H9 (cell line): Measurements from ENCODE around the gene LRCH1. TPM values are rescaled to one million over a fixed set of nuclear protein-coding genes. Genes with fewer than 3 reads are reported as not detected.

Experiments used
- DNase-seq: peaks from one replicate; pipeline ENCODE4 v3.0.0-alpha.2; 2017
- H2AFZ ChIP-seq: one replicate; pipeline ENCODE4 v1.6.1; 2013; ENCODE audit warnings: mild to moderate bottlenecking, low read length, control low read depth, moderate library complexity
- H2AK5ac ChIP-seq: 2 replicates; pipeline ENCODE4 v1.6.1; 2013; ENCODE audit warnings: low read length, control low read depth, mixed read lengths; ENCODE audit not compliant: insufficient read length
- H2BK120ac ChIP-seq: one replicate; pipeline ENCODE4 v1.6.1; 2013; ENCODE audit warnings: low read depth, mild to moderate bottlenecking, low read length, control low read depth, inconsistent platforms; ENCODE audit not compliant: poor library complexity, severe bottlenecking
- H2BK12ac ChIP-seq: 2 replicates; pipeline ENCODE4 v1.6.1; 2013; ENCODE audit warnings: low read length, control low read depth, mixed read lengths, low read depth; ENCODE audit not compliant: insufficient read length
- H2BK15ac ChIP-seq: 2 replicates; pipeline ENCODE4 v1.6.1; 2013; ENCODE audit warnings: low read depth, low read length, control low read depth
- H2BK20ac ChIP-seq: one replicate; pipeline ENCODE4 v1.6.1; 2013; ENCODE audit warnings: low read depth, mild to moderate bottlenecking, low read length, control low read depth, inconsistent platforms; ENCODE audit not compliant: poor library complexity, severe bottlenecking
- H2BK5ac ChIP-seq: 2 replicates; pipeline ENCODE4 v1.6.1; 2013; ENCODE audit warnings: low read length, control low read depth, mixed read lengths; ENCODE audit not compliant: insufficient read length
- H3K14ac ChIP-seq: 2 replicates; pipeline ENCODE4 v1.6.1; 2013; ENCODE audit warnings: low read length, control low read depth; ENCODE audit not compliant: insufficient read depth
- H3K18ac ChIP-seq: 2 replicates; pipeline ENCODE4 v1.6.1; 2013; ENCODE audit warnings: low read depth, mild to moderate bottlenecking, mixed read lengths, low read length, control low read depth; ENCODE audit not compliant: insufficient read length
- H3K23ac ChIP-seq: 2 replicates; pipeline ENCODE4 v1.6.1; 2013; ENCODE audit warnings: low read length, control low read depth, mixed read lengths, low read depth; ENCODE audit not compliant: insufficient read length
- H3K23me2 ChIP-seq: 2 replicates; pipeline ENCODE4 v1.6.1; 2013; ENCODE audit warnings: low read depth, mild to moderate bottlenecking, mixed read lengths, low read length, control low read depth; ENCODE audit not compliant: insufficient read length, poor library complexity, severe bottlenecking
- H3K27ac ChIP-seq: 2 replicates; pipeline ENCODE4 v1.5.1; 2013; ENCODE audit warnings: low read length, control low read depth, mixed read lengths, low read depth; ENCODE audit not compliant: insufficient read length
- H3K27me3 ChIP-seq: 2 replicates; pipeline ENCODE4 v1.6.1; 2013; ENCODE audit warnings: low read length, control low read depth, inconsistent platforms; ENCODE audit not compliant: insufficient read depth
- H3K4ac ChIP-seq: 2 replicates; pipeline ENCODE4 v1.6.1; 2013; ENCODE audit warnings: low read depth, mild to moderate bottlenecking, control low read depth, inconsistent platforms, low read length, moderate library complexity
- H3K4me1 ChIP-seq: 2 replicates; pipeline ENCODE4 v1.6.1; 2013; ENCODE audit warnings: low read length, control low read depth, inconsistent platforms; ENCODE audit not compliant: insufficient read depth
- H3K4me2 ChIP-seq: 2 replicates; pipeline ENCODE4 v1.6.1; 2013; ENCODE audit warnings: low read length, control low read depth, mixed read lengths; ENCODE audit not compliant: insufficient read length, insufficient read depth
- H3K56ac ChIP-seq: 2 replicates; pipeline ENCODE4 v1.6.1; 2013; ENCODE audit warnings: low read depth, mild to moderate bottlenecking, mixed read lengths, low read length, control low read depth; ENCODE audit not compliant: insufficient read length
- H3K79me1 ChIP-seq: 2 replicates; pipeline ENCODE4 v1.6.1; 2013; ENCODE audit warnings: low read depth, mild to moderate bottlenecking, moderate library complexity, low read length, control low read depth, inconsistent platforms; ENCODE audit not compliant: insufficient read depth, poor library complexity, severe bottlenecking
- H3K79me2 ChIP-seq: 2 replicates; pipeline ENCODE4 v1.6.1; 2013; ENCODE audit warnings: low read length, control low read depth, inconsistent platforms; ENCODE audit not compliant: insufficient read depth
- H3K9ac ChIP-seq: 2 replicates; pipeline ENCODE4 v1.6.1; 2013; ENCODE audit warnings: low read length, control low read depth, mixed read lengths; ENCODE audit not compliant: insufficient read length; ENCODE audit errors: extremely low read depth
- H3K9me3 ChIP-seq: one replicate; pipeline ENCODE4 v1.6.1; 2013; ENCODE audit warnings: low read depth, low read length, inconsistent platforms; ENCODE audit not compliant: control insufficient read depth
- H3T11ph ChIP-seq: one replicate; pipeline ENCODE4 v1.6.1; 2013; ENCODE audit warnings: mild to moderate bottlenecking, low read length, control low read depth, inconsistent platforms
- H4K20me1 ChIP-seq: one replicate; pipeline ENCODE4 v1.6.1; 2013; ENCODE audit not compliant: control insufficient read depth, insufficient read length, insufficient read depth
- H4K5ac ChIP-seq: 2 replicates; pipeline ENCODE4 v1.6.1; 2013; ENCODE audit warnings: low read depth, mild to moderate bottlenecking, mixed read lengths, low read length, control low read depth; ENCODE audit not compliant: insufficient read length
- H4K8ac ChIP-seq: replicated peaks from 2 replicates; pipeline ENCODE4 v1.6.1; 2013; ENCODE audit warnings: low read length, control low read depth, mixed read lengths, low read depth; ENCODE audit not compliant: insufficient read length
- H4K91ac ChIP-seq: 2 replicates; pipeline ENCODE4 v1.6.1; 2013; ENCODE audit warnings: low read depth, mild to moderate bottlenecking, moderate library complexity, mixed read lengths, low read length, control low read depth; ENCODE audit not compliant: insufficient read length
- H3K27ac Mint-ChIP-seq, 3 experiments: 2 replicates in 2 of 3; 3 replicates in 1 of 3; pipeline ENCODE4 v1.8.0; 2020 to 2021; ENCODE audit warnings: mixed read lengths in 3 of 3, mild to moderate bottlenecking in 1 of 3, moderate library complexity in 1 of 3
- H3K27me3 Mint-ChIP-seq: 2 replicates; pipeline ENCODE4 v1.8.0; 2021; ENCODE audit warnings: low read depth, mild to moderate bottlenecking, moderate library complexity, mixed read lengths
- H3K36me3 Mint-ChIP-seq, 3 experiments: 2 replicates in 2 of 3; 3 replicates in 1 of 3; pipeline ENCODE4 v1.8.0; 2020 to 2021; ENCODE audit warnings: low read depth in 3 of 3, mixed read lengths in 3 of 3; ENCODE audit not compliant: insufficient read depth in 1 of 3
- H3K4me1 Mint-ChIP-seq, 2 experiments: 2 replicates each; pipeline ENCODE4 v1.8.0; 2020; ENCODE audit warnings: mixed read lengths in 2 of 2
- H3K4me3 Mint-ChIP-seq, 2 experiments: 2 replicates in 1 of 2; 3 replicates in 1 of 2; pipeline ENCODE4 v1.8.0; 2020 to 2021; ENCODE audit warnings: mild to moderate bottlenecking in 2 of 2, mixed read lengths in 2 of 2, moderate library complexity in 1 of 2
- H3K9me3 Mint-ChIP-seq, 2 experiments: 2 replicates in 1 of 2; 3 replicates in 1 of 2; pipeline ENCODE4 v1.8.0; 2020; ENCODE audit warnings: mild to moderate bottlenecking in 2 of 2, mixed read lengths in 2 of 2, moderate library complexity in 1 of 2
- CTCF ChIP-seq: fragments of 200-600 bp; sonication (generic); conservative IDR thresholded peaks from 3 replicates; pipeline ENCODE4 v1.8.0; 2021; ENCODE audit warnings: antibody characterized with exemption, mild to moderate bottlenecking
- WGBS: extraction: QIAGEN DNeasy Blood & Tissue Kit; methylation state at CpG from one replicate; pipeline ENCODE4 v1.1.7; 2013; ENCODE audit warnings: missing lambda C conversion rate, low lambda C conversion rate, mixed read lengths; ENCODE audit not compliant: insufficient read length; ENCODE audit errors: extremely low coverage; 5-methylcytosine and 5-hydroxymethylcytosine counted together
- total RNA-seq: library from RNA; stranded (reverse); gene quantifications from 2 replicates; pipeline ENCODE4 v1.2.1, GENCODE V29; 2021

Gene LRCH1
- total RNA-seq, 1 experiment from 2014 or later, result 8.0 TPM

- H3K27me3 ChIP-seq, result no peaks in the 10 kb centered on the region
- H3K4ac ChIP-seq, result no peak overlapping the region
- no peak overlapping the region for H3K4me3 Mint-ChIP-seq
- H3K4me2 ChIP-seq, result no peak overlapping the region
- no peaks in the 10 kb centered on the region for H3K4me1 ChIP-seq
- no peaks in the 10 kb centered on the region for H3K9me3 Mint-ChIP-seq
- no peak overlapping the region for H3K23ac ChIP-seq
- peaks cover 10 to 62% (median 48%) of the 10 kb centered on the region in 3 experiments; a peak in 5 of 7 replicates for H3K36me3 Mint-ChIP-seq
- no peak overlapping the region for H4K5ac ChIP-seq
- H3K23me2 ChIP-seq, result no peaks in the 10 kb centered on the region
- H3K18ac ChIP-seq, result no peak overlapping the region
- H3K79me2 ChIP-seq, result no peaks in the 10 kb centered on the region
- H3K14ac ChIP-seq, result no peak overlapping the region
- no peaks in the 10 kb centered on the region for H4K20me1 ChIP-seq
- TF ChIP-seq CTCF, result no peak
- H2BK15ac ChIP-seq, result no peak overlapping the region
- H3K9me3 ChIP-seq, result no peaks in the 10 kb centered on the region
- H3K4me1 Mint-ChIP-seq, result peaks cover 3 to 6% of the 10 kb centered on the region in 2 experiments
- H3K27ac Mint-ChIP-seq, result no peak overlapping the region
- H3K27me3 Mint-ChIP-seq, result no peaks in the 10 kb centered on the region
- no peak overlapping the region for H3K56ac ChIP-seq
- H3K9ac ChIP-seq, result no peak overlapping the region
- H2AFZ ChIP-seq, result no peak overlapping the region
- no peak overlapping the region for H3T11ph ChIP-seq
- DNase-seq, result no peak
- WGBS, result 100% methylated on average over 2 of the region's 3 CpGs
- H2BK12ac ChIP-seq, result no peak overlapping the region
- no peak overlapping the region for H2BK120ac ChIP-seq
- no peak overlapping the region for H2BK5ac ChIP-seq
- H3K79me1 ChIP-seq, result no peaks in the 10 kb centered on the region
- no peak overlapping the region for H4K91ac ChIP-seq
- no peak overlapping the region for H2AK5ac ChIP-seq
- H4K8ac ChIP-seq, result no peak overlapping the region
- H2BK20ac ChIP-seq, result no peak overlapping the region
- no peak overlapping the region for H3K27ac ChIP-seq
Observed at GRCh38 chr13:46778095-46778494, 225.1 kb downstream of the LRCH1 start.
